HG02678 (cell line): Measurements from ENCODE around the gene NF1.

ENCODE experiments used
- ATAC-seq: cut with Tn5 transposase; IDR thresholded peaks from one replicate; pipeline ENCODE4 v1.9.1; 2021; ENCODE audit warnings: mild to moderate bottlenecking, moderate library complexity; ENCODE audit not compliant: unreplicated experiment

The NF1 gene

DNA sequence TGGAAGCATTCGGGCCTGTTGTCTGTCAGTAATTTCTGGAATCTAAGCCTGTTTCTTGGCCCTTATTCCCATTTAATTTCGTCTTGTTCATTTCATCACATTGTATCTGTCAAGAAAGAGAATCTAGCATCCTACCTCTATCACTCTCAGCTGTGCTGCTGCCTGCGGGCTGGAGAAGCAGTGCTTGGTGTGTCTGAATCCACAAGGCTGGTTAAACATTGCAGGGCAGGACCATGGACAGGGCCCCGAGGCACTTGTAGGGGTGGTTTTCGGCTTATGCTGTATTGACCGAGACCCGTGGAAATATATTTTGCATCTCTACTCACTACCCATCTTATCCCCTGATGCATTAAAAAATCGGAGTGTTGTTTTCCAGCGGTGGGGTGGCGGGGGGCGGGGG, 299.8 kb downstream of the NF1 start:
- no peak for ATAC-seq

DNA sequence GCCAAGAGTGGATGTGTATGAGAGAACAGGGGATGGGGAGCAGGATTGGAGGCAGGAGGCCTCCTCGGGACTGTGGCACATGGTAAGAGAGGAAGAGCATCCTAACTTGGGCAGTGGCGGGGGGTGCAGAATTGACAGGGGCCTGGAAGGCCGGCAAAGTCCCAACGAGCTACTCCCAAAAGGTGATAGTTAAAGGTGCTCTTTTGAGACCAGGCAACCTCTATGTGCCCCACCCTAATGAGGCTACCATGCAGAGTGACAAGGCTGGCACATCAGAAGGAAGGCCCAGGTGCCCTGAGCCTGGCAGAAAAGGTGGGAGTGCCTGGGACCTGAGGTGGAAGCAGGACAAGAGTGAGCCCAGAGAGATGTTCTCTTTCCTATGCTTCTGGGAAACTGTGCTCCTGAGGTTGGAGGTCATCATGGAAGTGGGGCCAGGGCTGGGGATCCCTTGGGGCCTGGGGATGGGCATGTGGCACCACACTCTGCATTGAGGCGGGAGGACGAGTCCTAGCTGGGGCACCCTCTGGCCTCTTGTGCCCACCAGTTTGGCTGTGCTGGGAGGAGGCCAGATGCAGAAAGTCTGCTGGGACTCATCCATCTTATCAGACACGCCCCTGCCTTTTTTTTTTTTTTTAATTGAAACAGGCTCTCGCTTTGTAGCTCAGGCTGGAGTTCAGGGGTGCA, 302.6 kb downstream of the NF1 start:
- ATAC-seq, result no peak

DNA sequence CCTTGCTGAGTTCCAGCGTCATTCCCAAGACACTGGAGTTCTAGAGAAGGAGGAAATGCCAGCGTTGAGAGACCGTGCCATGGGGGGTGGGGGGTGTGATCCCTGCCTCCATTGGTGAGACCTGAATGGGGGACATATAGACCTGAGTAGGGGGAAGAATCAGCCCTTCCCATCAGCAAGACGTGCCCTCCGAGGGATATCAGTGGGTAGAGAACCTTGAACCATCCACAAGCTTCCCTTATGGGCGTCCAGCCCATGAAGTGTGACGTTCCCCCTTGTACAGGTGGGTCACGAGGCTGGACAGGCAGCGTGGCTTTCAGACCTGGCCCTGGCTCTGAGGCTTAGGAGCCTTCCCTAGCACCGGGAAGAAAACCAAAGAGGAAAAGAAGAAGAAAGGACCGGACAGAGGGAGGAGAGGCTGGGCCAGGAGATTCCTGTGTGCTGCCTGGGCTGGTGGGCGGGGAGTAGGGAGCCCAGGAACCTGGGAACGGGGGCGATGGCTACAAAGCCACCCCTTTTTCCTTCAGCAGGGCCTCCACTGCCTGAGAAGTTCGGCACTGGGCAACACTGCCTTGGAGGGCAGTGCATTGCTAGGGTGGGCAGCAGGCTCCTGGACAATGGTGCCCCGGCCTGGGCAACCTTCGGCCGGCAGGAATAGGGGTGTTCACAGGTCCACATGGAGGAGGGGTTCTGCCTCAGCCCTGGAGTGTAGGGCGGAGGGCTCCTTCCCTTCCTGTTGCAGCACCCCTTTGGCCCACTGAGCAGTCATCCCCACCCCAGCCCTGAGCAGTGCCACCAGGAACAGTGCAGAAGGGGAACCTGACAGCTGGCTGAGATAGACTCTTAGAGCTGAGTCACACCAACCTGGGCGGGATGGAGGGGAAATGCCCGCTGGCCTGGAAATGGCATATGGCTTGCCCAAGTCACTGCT, 303.9 kb downstream of the NF1 start:
- ATAC-seq, result no peak

DNA sequence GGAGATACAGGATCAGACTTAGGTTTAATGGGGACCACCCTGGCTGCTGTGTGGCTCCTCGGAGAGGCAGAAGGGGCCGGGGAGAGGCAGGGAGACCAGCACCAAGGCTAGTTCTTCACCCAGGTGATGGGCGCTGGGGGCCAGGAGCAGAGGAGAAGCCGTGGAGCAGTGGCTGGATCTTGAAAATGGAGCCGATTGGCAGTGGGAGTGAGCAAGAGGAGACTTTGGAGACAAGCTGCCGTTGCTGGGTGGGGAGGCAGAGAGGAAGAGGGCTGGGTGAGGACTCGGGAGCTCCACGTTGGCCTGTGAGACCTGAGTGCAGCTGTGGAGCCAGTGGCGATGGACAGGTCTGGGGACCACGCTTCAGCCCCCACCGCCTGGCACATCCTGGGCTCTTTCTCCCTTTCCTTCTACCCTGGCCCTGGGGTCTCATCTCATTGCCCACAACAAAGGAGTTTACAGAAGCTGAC, 305.7 kb downstream of the NF1 start:
- ATAC-seq, result no peak

DNA sequence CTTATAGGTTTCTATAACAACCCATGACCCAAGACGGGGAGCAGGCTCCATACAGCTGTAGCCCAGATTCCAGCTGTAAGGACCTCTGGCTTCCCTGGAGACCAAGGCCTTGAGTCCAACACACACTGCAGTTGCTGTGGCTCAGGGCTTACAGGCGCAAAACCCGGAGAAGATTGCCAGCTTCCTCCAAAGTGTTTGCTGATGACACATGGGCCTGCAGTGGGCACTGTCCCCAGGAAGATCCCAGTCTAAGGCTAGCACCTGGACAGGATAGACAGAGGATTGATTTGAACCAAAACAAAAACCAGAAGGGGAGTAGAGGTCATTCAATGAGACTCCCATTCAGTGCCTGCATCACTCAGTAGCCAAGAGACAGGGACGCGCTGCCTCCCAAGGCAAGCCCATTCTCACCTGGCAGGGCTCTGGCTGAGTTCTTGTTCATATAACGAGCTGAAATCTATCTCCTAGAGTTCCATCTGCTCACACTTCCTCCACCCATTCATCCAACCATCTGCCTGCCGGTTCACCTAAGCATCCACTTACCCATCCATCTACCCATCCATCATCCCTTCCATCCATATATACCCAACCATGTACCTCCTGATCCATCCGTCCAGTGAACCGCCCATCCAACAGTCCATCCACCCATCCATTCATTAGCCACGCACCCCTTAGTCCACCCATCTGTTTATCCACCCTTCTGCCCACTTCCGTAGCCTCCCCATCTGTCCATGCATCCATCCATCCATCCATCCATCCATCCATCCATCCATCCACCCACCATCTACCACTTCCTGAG, 306.9 kb downstream of the NF1 start:
- ATAC-seq, result no peak

DNA sequence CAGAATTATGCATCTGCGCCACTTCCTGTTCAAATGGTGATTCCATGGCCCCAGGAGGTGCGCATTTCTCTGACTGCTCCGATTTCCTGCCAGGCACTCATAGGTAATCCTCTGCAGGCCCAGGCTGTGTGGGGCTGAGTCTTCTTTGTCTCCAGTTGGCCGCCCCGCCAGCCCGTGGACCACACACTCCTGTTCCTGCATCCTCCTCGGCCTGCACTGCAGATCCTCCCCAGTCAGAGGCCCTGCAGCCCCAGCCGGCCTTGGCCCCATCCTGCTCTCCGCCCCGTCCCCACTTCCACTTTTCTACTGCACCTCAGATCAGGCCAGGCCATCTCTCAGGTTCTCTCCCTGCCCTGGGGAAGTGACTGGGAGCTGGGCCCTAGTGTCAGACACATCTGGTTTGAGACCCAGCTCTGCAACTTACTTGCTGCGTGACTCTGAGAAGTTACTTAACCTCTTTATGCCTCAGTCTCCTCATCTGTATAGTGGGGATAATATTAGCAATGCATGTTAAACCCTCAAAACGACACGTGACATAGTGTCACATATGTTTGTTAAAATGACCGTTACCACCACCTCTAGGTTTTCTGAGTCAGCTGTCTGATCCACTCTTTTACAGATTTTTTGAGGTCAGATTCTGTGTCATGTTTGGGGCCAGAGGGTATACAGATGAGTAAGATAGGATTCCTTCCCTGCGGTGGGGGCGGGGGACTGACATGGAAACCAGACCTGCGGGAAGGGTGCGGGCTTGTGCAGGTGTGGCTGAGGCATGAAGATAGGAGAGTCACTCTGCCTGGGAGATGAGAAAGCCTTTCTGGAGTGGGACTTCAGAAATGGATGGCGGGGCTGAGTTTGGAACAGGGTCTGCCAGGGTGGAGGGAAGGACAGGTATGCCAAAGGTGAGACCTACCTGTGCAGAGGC, 309.5 kb downstream of the NF1 start:
- no peak for ATAC-seq

DNA sequence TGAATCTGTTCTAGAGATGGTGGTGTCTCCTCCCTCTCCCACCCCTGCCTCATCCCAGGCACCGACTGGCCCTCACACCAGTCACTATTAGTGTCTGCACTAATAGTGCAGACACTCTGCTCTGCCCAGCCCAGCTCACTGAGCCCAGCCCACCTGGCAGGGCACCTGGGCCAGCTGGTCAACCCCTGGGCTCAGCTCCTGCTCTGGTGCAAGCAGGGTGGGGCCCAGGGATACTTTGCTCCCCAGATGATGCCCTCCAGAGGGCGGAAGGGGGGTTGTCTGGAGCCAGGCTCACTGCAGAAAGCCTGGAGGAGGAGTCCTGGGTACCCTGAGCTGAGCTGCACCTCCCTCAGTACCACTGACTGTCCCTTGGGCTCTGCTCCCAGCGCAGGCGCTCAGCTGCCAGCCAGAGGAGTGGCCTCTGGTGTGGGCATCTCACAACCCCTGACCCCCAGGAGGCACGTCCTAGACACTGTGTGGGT, 311.2 kb downstream of the NF1 start:
- no peak for ATAC-seq

DNA sequence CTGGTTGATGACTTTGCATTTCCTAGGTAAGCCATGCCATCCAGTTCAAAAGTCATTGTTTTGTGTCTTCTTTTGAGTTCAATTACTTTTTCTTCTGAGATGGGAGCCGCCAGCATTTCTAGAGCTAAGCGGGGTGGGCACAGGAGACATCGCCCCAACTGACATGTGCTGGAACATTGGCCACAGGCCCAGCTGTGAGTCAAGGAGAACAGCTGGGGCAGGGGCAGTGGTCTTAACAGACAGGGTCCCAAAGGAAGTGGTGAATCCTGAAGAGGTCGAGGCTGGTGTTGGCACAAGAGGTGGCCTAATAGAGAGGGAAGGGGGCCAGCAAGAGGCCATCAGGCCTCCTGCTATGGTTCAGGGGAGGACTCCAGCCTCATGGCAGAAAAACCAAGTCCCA, 313.8 kb downstream of the NF1 start:
- no peak for ATAC-seq

DNA sequence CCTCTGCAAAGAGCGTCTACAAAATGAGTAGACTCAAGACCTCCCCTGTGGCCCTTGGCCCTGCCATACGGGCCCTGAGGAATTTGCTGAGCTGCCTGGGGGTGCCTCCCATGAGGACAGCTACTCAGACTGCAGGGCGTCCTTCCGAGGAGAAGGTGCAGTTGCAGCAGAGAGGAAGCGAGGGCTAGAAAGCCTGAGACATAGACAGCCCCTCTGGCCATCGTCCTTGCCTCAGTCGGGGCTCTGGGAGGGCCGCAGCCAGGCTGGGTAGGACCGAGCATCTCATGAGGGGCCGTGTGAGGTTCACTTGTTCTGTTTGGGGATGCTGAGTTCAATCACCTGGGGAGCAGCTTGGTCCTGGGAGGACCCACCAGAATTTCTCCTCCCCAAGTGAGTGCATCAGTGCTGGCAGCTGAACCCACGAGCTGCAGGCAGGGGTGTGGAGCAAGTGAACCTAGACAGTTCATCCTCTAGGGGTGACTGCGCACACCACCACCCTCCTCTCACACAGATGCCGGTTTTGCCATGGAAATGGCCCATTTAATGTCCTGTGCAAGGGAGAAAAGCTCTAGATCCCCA, 317.0 kb downstream of the NF1 start:
- no peak for ATAC-seq

DNA sequence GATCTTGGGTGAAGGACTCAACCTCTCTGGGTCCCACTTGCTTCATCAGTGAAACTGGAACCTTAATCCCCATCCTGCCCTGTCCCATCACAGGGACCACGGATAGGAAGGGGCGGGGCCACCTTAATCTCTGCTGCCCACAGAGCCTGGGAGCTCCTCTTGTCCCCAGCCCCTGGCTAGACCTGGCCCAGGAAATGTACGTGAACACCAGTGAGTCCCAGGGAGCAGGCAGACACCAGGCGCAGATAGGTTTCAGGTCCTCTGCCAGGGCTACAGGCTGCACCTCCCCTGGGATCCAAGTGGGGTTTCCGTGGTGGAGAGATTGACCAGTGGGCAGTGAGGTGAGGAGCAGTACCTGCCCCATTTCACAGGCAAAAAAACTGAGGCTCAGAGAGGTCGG, 317.7 kb downstream of the NF1 start:
- no peak for ATAC-seq

DNA sequence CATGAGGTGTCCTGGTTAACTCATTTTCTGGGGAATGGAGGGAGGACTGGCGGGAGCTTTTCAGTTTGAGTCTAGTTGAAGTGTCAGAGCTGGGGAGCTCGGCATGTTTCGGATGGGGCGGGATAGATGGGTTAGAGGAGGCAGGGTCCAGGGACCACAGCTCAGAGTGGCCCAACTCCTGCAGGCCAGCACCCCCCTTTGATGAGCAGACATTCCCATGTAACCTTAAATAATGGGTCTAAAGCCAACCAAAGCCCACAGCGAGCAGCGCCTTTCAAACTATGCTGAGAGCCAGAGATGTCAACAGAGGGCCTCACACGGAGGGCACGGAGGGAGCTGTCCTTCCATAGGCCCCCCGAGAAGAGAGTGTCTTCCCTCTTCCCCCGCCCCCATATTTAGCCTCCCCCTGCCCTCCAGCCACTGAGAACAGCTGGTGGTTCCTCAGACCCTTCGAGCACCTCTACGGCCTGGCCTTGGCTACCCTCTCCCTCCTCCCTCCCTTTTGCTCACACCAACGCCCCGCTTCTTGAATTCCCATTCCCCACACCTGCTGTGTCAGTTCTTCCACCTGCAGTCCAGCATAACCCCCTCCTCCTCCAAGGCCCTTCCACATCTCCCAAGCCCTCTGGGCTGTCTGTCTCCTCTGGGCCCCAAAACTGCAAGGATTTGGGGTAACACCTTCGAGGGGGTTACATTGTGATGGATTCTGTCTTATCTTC, 318.5 kb downstream of the NF1 start:
- no peak for ATAC-seq

DNA sequence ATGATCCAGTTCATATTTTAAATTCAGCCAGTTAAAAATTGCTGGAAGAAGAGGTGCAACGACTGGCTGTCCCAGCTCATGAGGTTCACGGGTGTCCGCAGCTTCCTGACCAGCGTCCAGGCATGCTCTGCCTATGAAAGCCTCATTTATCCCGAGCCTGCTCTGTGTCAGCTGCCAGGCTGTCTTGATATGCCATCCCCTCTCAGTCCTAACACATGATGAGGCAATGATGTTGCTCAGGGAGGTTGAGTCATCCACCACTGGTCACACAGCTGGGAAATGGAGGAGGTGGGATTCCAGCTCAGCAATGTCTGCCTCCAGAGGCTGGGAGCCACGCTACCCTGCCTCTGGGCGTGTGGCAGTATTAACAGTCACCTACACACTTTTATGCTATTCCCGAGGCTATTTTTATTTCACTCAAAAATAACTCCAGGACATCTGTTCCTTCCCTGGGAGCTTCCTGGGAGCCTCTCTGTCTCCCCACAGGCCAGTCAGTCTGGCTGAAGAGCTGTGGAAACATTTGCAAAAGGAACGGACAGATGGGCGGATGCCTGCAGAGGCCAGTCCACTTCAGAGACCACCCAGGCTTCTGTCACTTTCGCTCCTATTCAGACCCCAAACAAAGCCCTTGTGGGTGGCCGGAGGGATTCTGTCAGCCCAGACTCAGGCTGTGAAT, 319.2 kb downstream of the NF1 start:
- ATAC-seq, result no peak

DNA sequence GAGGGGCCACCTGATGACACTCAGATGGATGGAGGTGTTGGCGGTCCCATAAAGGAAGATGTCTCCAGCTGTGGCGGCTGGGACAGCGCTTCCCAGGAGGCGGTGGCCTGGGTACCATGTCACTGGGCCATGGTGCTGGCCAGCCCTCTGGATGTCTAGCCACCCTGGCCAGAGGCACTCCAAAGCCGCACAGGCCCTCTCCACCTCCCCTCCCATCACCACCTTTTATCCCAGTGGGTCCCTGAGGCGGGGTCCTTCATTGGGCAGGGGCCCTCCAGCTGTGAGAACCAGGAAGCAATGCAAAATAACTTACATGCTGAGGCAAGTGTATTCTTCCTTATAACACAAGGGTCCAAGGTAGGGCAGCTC, 319.8 kb downstream of the NF1 start:
- no peak for ATAC-seq

DNA sequence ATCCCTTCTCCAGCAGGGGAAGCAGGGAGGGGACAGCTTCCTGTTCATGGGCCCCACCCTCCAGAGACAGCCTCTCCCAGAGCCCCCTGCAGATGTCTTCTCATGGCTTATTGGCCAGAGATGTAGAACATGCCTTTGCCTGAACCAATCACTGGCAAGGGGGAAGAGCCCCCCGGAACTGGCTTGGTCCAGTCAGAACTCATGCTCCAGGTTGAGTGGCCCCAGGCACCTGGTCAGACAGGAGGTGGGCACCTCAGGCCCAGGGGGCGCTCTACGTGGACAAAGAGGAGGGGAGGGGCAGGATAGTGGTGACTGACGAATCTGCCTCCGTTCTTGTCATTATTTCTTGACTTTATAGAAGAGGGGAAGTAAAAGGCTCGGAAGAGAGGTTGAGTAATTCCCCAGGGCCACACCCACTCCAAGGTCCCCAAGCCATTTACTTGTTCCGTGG, 320.3 kb downstream of the NF1 start:
- ATAC-seq, result no peak

DNA sequence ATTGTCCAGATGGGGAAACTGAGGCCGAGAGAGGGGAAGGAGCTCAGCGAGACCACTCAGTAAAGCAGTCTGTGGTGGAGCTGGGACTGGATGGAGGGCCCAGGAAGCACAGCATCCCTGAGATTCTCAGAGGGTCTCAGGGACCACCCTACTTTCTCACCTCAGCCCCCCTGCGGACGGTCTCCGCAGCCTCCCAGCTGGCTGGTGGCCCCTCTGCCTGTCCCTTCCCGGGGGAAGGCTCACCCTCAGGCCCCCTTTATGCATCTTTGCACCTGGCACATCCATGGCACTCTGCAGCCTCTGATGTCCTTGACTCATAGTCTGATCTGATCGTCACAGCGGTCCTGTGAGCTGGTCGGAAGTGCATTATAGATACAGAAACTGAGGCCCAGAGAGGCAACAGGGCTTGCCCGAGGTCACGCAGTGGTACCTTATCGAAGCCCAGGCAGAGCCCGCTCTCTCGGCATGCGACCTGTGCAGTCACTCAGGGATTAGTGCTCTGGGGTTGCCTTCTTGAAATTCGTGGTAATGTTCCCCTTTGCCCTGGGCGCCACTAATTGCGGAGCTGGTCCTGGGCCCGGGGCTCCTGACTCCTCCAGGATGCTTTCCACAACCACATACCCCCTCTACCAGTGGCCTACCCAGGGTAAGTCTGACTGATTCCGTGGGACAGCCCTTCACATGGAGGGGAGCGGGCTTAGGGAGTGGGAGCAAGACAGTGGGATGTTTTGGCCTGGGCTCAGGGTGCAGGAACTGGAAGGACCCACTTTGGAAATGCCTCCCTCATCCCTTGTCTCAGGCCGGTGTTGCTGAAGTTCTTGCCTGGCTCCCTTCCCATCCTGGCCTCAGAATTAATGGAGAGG, 321.1 kb downstream of the NF1 start:
- no peak for ATAC-seq

DNA sequence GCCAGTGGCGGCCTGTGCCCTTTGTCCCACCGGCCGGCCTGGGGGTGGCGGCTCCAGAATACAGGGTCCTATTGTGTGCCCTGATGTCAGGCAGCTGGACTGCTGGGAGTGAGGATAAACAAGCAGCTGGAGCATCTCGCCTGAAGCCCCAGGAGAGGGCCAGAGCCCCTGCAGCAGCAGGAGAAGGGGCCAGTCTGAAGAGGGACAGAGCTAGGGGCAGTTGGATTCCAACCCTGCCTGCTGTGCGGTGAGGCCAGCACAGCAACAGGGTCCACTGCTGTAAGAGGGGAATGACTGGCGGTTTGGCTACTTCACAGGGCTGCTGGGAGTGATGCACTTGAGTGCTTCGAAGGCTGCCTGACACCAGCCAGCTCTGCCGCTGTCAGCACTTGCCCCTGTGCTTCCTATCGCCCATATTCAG, 321.7 kb downstream of the NF1 start:
- ATAC-seq, result no peak

DNA sequence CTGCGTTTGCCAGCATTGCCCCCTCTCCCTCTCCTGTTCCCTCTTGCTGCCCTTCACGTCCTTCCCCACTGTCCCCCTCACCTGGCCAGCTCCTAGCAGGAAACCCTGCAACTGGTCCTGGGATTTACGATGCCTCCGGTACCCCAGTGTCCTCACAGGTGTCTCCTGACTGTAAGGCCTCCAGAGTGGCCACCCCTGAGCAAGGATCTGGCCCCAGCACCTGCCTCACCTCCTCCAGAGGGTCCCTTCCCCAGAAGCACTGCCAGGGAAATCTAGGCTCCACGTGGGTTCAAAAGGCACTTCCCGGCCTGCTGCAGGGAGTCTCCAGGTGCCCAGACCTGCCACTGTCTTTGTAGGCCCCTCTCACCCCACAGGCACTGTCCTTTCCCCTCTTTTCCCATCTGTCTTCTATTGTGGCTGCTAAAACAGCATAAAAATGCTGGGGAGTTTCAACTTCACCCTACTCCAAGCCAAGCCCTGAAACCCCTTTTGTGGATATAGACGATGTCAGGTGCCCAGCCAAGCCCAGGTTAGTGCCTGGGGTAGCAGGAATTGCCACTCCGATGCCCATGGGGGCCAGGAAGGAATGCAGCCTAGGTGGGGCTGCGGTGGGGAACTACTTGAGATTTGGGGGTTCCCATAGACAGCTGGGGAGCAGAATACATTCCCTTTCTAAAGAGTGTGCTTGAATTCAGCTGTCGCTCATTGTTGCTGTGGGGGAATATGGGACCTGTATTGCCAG, 322.4 kb downstream of the NF1 start:
- no peak for ATAC-seq
